BJ (cell line): Measurements from ENCODE around the gene MANSC4. TPM values are rescaled to one million over a fixed set of nuclear protein-coding genes. Genes with fewer than 3 reads are reported as not detected.
"Not testable (repeated sequence)": the region's sequence is repeated elsewhere in the genome, so short reads cannot be mapped to it uniquely, and the experiment has no call there.

Source experiments
- CTCF ChIA-PET: fragments of 350-600 bp; formaldehyde crosslinking; extraction: SDS; loops from one replicate; lab custom pipeline; 2021; ENCODE audit warnings: antibody characterized with exemption, inconsistent platforms; lab: Yijun Ruan, JAX
- POLR2A ChIA-PET: fragments of 300-600 bp; sonication (Branson Sonifier 250); formaldehyde crosslinking; extraction: SDS; loops from one replicate; lab custom pipeline; 2021; ENCODE audit warnings: antibody characterized with exemption; lab: Charles Lee
- DNase-seq: peaks from one replicate; pipeline ENCODE4 v3.0.0-alpha.2; 2011; ENCODE audit warnings: low read depth
- H3K27me3 ChIP-seq: 2 replicates; pipeline ENCODE4 v1.6.0; 2011; ENCODE audit warnings: low read length; ENCODE audit not compliant: control insufficient read depth, insufficient read depth
- H3K36me3 ChIP-seq: 2 replicates; pipeline ENCODE4 v1.5.1; 2011; ENCODE audit warnings: low read length; ENCODE audit not compliant: control insufficient read depth, insufficient read depth
- H3K4me3 ChIP-seq: 2 replicates; pipeline ENCODE4 v1.5.1; 2011; ENCODE audit warnings: low read depth, mild to moderate bottlenecking, control low read depth, low read length
- CTCF ChIP-seq: IDR thresholded peaks from 2 replicates; pipeline ENCODE4 v1.5.1; 2011; ENCODE audit warnings: low read depth, mild to moderate bottlenecking, control low read depth, inconsistent platforms, low read length, moderate library complexity; ENCODE audit not compliant: insufficient read depth
- polyA plus RNA-seq: library from polyadenylated mRNA; depleted of rRNA; stranded (reverse); fragments of >200 nt; gene quantifications from 2 replicates; pipeline ENCODE4 v1.2.3, GENCODE V29; 2011

Gene MANSC4
- polyA plus RNA-seq, 1 experiment, result not detected

GRCh38 chr12:27756670-27757195 lies 23.3 kb downstream of the MANSC4 start:
- no peak for TF ChIP-seq CTCF
- Histone ChIP-seq H3K27me3 (no peaks in the 10 kb centered on the region), H3K4me3 (no peak overlapping the region), H3K36me3 (0 out of 2 replicates have a peak, but pooled peaks cover 1% of the 10 kb centered on the region)
- ChIA-PET POLR2A (no interaction called here), CTCF (interaction anchor here (1.4 to 2.5 kb wide), 3 partner anchors 13 to 24 kb away, joined by 5 to 6 read pairs (median 5); no protein-coding TSS in a partner anchor)
- DNase-seq, result no peak

GRCh38 chr12:27754795-27755194 lies 25.2 kb downstream of the MANSC4 start:
- Histone ChIP-seq H3K27me3 (no peaks in the 10 kb centered on the region), H3K36me3 (0 out of 2 replicates have a peak, but pooled peaks cover 2% of the 10 kb centered on the region), H3K4me3 (no peak overlapping the region)
- DNase-seq, result no peak
- no peak for TF ChIP-seq CTCF
- CTCF ChIA-PET, result no interaction called here
- POLR2A ChIA-PET, result no interaction called here

- no peaks in the 10 kb centered on the region for H3K27me3 ChIP-seq
Measured at GRCh38 chr12:27751386-27752047, 28.5 kb downstream of the MANSC4 start.

GRCh38 chr12:27747111-27747820 lies 32.8 kb downstream of the MANSC4 start:
- peaks cover 2% of the 10 kb centered on the region; the same call in 1 of the 2 replicates for H3K36me3 ChIP-seq
- ChIA-PET POLR2A (no interaction called here), CTCF (interaction anchor here (1.3 kb wide), 1 partner anchor 74 kb away, joined by 3 read pairs; no protein-coding TSS in a partner anchor)
- H3K27me3 ChIP-seq, result no peaks in the 10 kb centered on the region
- H3K4me3 ChIP-seq, result no peak overlapping the region
- DNase-seq, result no peak
- TF ChIP-seq CTCF, result no peak

More at GRCh38 chr12:27751386-27752047, 28.5 kb downstream of the MANSC4 start:
- Histone ChIP-seq H3K4me3 (no peak overlapping the region), H3K36me3 (0 out of 2 replicates have a peak, but pooled peaks cover 2% of the 10 kb centered on the region)
- no peak for TF ChIP-seq CTCF
- POLR2A ChIA-PET, result interaction anchor here (0.6 kb wide), 1 partner anchor 43 kb away, joined by 10 read pairs; no protein-coding TSS in a partner anchor
- CTCF ChIA-PET, result interaction anchor here (1.3 kb wide), 1 partner anchor 18 kb away, joined by 3 read pairs; no protein-coding TSS in a partner anchor
- DNase-seq, result no peak

- DNase-seq, H3K4me3 ChIP-seq, H3K27me3 ChIP-seq, POLR2A ChIA-PET, H3K36me3 ChIP-seq: not testable (repeated sequence)
- CTCF ChIA-PET, result interaction anchor here (0.7 kb wide), 1 partner anchor 195 kb away, joined by 3 read pairs; no protein-coding TSS in a partner anchor
Measured at GRCh38 chr12:27745734-27746133, 34.3 kb downstream of the MANSC4 start.
